Measurements from ENCODE around the gene THBD. TPM values are rescaled to one million over a fixed set of nuclear protein-coding genes. Genes with fewer than 3 reads are reported as not detected.

The THBD gene
- total RNA-seq, 1 donor from 2014 or later: 104 TPM

DNA sequence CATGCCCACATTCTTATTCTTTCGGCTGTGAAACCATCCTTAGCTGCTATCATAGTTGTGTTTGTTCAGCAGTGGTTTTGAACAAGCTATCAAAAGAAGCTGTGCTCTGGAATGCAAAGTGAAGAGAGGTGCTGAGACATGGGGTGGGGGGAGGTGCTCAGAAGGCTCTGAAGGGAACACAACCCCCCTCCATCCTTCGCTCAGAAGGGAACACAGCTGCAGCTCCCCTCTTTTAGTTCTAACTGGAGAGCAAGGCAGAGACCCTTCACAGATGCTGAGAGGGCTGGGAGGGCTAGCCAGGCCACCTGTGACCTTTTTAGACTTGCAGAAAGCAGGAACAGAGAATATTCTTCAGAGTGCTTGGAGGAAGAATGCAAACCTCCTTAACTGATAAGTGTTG, 32.0 kb downstream of the THBD start:
- DNase-seq (no peak), ATAC-seq (no peak)
- Histone ChIP-seq H3K4me1 (no peaks in the 10 kb centered on the region), H3K27me3 (no peaks in the 10 kb centered on the region), H3K9me3 (no peaks in the 10 kb centered on the region), H3K4me3 (no peak overlapping the region), H3K36me3 (no peaks in the 10 kb centered on the region), H3K27ac (no peak overlapping the region)
- TF ChIP-seq, protein P1, sequence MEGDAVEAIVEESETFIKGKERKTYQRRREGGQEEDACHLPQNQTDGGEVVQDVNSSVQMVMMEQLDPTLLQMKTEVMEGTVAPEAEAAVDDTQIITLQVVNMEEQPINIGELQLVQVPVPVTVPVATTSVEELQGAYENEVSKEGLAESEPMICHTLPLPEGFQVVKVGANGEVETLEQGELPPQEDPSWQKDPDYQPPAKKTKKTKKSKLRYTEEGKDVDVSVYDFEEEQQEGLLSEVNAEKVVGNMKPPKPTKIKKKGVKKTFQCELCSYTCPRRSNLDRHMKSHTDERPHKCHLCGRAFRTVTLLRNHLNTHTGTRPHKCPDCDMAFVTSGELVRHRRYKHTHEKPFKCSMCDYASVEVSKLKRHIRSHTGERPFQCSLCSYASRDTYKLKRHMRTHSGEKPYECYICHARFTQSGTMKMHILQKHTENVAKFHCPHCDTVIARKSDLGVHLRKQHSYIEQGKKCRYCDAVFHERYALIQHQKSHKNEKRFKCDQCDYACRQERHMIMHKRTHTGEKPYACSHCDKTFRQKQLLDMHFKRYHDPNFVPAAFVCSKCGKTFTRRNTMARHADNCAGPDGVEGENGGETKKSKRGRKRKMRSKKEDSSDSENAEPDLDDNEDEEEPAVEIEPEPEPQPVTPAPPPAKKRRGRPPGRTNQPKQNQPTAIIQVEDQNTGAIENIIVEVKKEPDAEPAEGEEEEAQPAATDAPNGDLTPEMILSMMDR (IDR thresholded peaks at IDR 0.05): no peak
- intact Hi-C loops (cut with DNase I): no loop called here

DNA sequence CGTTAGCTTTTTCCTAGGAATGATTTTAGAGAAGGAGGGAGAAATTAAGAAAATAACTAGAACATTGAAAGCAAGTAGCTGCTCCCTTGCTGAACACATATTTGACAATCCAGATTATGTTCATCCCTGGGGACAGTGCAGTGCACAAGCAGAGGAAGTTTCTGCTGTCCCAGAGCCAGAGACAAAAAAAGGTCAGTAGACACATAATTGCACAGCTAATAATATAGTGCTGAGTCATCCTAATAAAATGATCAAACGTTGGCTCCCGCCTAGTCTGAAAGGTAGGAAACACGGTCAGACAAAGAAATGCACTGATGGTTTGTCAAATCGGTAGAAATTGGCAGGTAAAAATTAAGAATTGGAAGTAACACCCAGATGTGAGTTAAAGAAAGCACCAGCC, 36.0 kb downstream of the THBD start:
- no peak overlapping the region for H3K4me3 ChIP-seq
- intact Hi-C loops (cut with DNase I): no loop called here

DNA sequence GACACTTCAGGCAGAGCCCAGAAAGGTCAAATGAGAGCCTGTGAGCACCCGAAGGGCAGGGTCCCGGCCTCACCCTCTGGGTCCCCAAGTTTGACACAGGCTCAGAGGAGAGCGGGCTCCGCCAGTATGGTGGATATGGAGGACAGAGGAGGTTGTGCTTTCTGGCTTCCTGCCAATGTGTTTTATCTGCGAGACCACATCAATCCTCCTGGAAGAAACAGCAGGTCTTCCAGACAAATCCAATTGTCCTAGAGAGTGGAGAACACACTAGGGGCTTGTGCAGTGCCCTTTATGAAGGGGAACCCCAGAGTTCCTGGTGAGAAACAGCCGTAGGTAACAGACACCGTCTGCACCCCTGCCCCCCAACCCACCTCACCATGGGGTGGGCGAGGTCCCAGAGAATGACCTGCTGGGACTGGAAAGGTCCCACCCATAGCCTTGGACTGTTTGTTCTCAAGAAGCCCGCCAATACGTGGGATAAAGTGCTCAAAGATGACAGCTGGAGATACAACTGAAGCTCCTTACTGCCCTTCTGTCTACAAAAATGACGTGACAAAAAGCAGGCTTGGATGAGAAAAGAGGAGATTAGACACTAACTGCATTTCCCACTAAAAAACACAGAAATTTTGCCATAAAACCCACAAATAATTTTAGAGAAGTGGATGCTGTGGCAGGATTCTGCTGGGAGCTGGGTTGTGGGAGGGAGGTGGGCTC, 38.3 kb downstream of the THBD start:
- no peak overlapping the region for H3K4me3 ChIP-seq

More for the DNA sequence above, 36.0 kb downstream of the THBD start:
- TF ChIP-seq, protein P1 (IDR thresholded peaks at IDR 0.05): no peak
- Histone ChIP-seq H3K27me3 (no peaks in the 10 kb centered on the region), H3K4me1 (peaks cover 3% of the 10 kb centered on the region), H3K27ac (no peak overlapping the region), H3K36me3 (no peaks in the 10 kb centered on the region), H3K9me3 (no peaks in the 10 kb centered on the region)
- no peak for DNase-seq
- no peak for ATAC-seq

DNA sequence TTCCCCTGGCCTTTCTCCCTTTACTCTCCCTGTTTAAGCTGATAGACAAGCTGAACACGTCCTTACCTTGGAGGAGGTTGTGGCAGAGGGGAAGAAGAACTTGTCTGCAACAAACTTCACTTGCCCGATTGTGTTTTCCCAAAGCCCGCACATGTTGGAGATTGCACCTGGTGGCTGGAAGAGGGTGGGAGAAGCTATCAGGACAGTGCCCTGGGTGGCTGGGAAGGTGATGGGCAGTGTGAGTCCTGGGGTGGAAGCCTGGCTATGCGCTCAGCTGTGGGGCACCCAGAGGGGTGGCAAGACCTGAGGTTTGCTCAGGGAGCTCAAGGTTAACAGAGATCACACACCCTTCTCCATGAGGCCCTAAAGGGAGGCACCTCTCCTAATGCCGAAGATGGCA, 39.4 kb downstream of the THBD start:
- intact Hi-C loops (cut with DNase I): no loop called here
- H3K27ac ChIP-seq: no peak overlapping the region
- no peaks in the 10 kb centered on the region for H3K36me3 ChIP-seq
- no peak overlapping the region for H3K4me3 ChIP-seq
- ATAC-seq: no peak
- TF ChIP-seq, protein P1 (IDR thresholded peaks at IDR 0.05): no peak
- no peak for DNase-seq
- no peaks in the 10 kb centered on the region for H3K27me3 ChIP-seq
- no peaks in the 10 kb centered on the region for H3K9me3 ChIP-seq
- peaks cover 3% of the 10 kb centered on the region for H3K4me1 ChIP-seq

More for the DNA sequence above, 38.3 kb downstream of the THBD start:
- H3K27ac ChIP-seq: no peak overlapping the region
- peaks cover 3% of the 10 kb centered on the region for H3K4me1 ChIP-seq
- intact Hi-C loops (cut with DNase I): no loop called here
- H3K27me3 ChIP-seq: no peaks in the 10 kb centered on the region
- H3K36me3 ChIP-seq: no peaks in the 10 kb centered on the region
- no peaks in the 10 kb centered on the region for H3K9me3 ChIP-seq
- TF ChIP-seq, protein P1 (IDR thresholded peaks at IDR 0.05): no peak
- ATAC-seq (no peak), DNase-seq (no peak)

DNA sequence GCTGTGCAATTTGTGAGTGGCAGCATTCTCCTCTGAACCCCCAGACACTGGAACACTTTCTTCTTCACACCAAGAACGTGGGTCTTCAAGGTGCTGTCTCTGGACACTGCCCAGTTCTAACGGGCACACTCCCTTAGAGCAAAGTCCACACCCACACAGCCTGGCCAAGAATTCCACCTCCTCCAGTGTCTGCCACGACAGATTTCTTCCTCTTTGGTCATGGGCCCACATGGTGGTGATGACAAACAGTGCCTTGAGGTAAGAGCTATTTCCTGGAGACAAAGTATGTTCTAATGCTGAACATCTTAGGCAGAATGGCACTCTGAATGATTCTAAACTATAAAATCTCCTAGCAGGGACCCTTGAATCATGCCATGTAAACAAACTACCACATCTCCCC, 39.8 kb downstream of the THBD start:
- ATAC-seq (peak; percentile 78), DNase-seq (no peak)
- Histone ChIP-seq H3K9me3 (no peaks in the 10 kb centered on the region), H3K36me3 (no peaks in the 10 kb centered on the region), H3K4me1 (peaks cover 3% of the 10 kb centered on the region), H3K4me3 (no peak overlapping the region), H3K27ac (no peak overlapping the region), H3K27me3 (no peaks in the 10 kb centered on the region)
- intact Hi-C loops (cut with DNase I): no loop called here
- TF ChIP-seq, protein P1 (IDR thresholded peaks at IDR 0.05): no peak
